K562 (cell line): ENCODE measurements around the gene TRA2B. TPM values are rescaled to one million over a fixed set of nuclear protein-coding genes. Genes with fewer than 3 reads are reported as not detected.

Source experiments
- ATAC-seq: fragments of 200-7000 bp; cut with Tn5 transposase; 3 replicates; pipeline ENCODE4 v1.9.1; 2020; ENCODE audit warnings: moderate library complexity
- BruUV-seq: library from RNA; stranded (reverse); fragments of 400-500 nt; replicated peaks from 2 replicates; lab custom pipeline; 2021; lab: Mats Ljungman, UMichigan
- CTCF ChIA-PET: fragments of 300-600 bp; formaldehyde crosslinking; extraction: SDS; loops from one replicate; lab custom pipeline; 2021; ENCODE audit warnings: low intra/inter-chr PET ratio; lab: Yijun Ruan, JAX
- POLR2A ChIA-PET: fragments of 300-600, 350-650 bp; sonication (Branson Sonifier 250); formaldehyde crosslinking; extraction: SDS; loops from one replicate; lab custom pipeline; 2021; ENCODE audit warnings: antibody characterized with exemption, inconsistent platforms; lab: Yijun Ruan, JAX
- DNase-seq, 4 experiments: peaks; one replicate each; pipeline versions ENCODE4 v3.0.0 to v3.0.0-alpha.2; 2011 to 2018; ENCODE audit warnings: low spot score in 3 of 4, mixed read lengths in 3 of 4; ENCODE audit errors: extremely low read depth in 1 of 4
- FAIRE-seq: peaks from 2 replicates; lab custom pipeline; 2011; peaks lifted over from hg19 to GRCh38; lab: Jason Lieb, UNC
- H2AFZ ChIP-seq: 2 replicates; pipeline ENCODE4 v1.6.0; 2011; ENCODE audit warnings: low read depth, low read length, control low read depth, inconsistent platforms
- H3K27ac ChIP-seq: fragments of 200-600 bp; 3 replicates; pipeline ENCODE4 v1.8.0; 2011; ENCODE audit warnings: low read depth, mild to moderate bottlenecking, control low read depth, inconsistent platforms, low read length, moderate library complexity, mixed read lengths; ENCODE audit errors: extremely low read depth
- H3K27me3 ChIP-seq, 2 experiments: fragments of 300-600 bp in 1 of 2; 2 replicates in 1 of 2; 3 replicates in 1 of 2; pipeline versions ENCODE4 v1.6.0 to v1.8.0; 2011; ENCODE audit warnings: inconsistent platforms in 2 of 2, low read length in 2 of 2, mild to moderate bottlenecking in 1 of 2, mixed read lengths in 1 of 2, moderate library complexity in 1 of 2; ENCODE audit not compliant: control insufficient read depth in 2 of 2, insufficient read depth in 2 of 2
- H3K36me3 ChIP-seq: fragments of 300-600 bp; 3 replicates; pipeline ENCODE4 v1.8.0; 2011; ENCODE audit warnings: mild to moderate bottlenecking, low read length, inconsistent platforms; ENCODE audit not compliant: control insufficient read depth, insufficient read depth
- H3K4me1 ChIP-seq, 2 experiments: fragments of 200-600 bp in 1 of 2; replicated peaks in 1 of 2; 2 replicates in 1 of 2; 3 replicates in 1 of 2; pipeline versions ENCODE4 v1.5.1 to v1.8.0; 2011; ENCODE audit warnings: inconsistent platforms in 2 of 2, low read length in 2 of 2, mild to moderate bottlenecking in 1 of 2, mixed read lengths in 1 of 2, moderate library complexity in 1 of 2; ENCODE audit not compliant: control insufficient read depth in 2 of 2, insufficient read depth in 2 of 2
- H3K4me2 ChIP-seq: 2 replicates; pipeline ENCODE4 v1.6.1; 2011; ENCODE audit warnings: low read length, control low read depth, inconsistent platforms, mixed read lengths; ENCODE audit not compliant: insufficient read depth
- H3K4me3 ChIP-seq: fragments of 200-600 bp; sonication (generic), shearing (Covaris generic); 2 replicates; pipeline ENCODE4 v1.5.1; 2016; ENCODE audit warnings: control low read depth, inconsistent platforms
- H3K79me2 ChIP-seq: fragments of 200-600 bp; 3 replicates; pipeline ENCODE4 v1.8.0; 2011; ENCODE audit warnings: low read length, inconsistent platforms; ENCODE audit not compliant: control insufficient read depth, insufficient read depth
- H3K9ac ChIP-seq, 2 experiments: 2 replicates each; pipeline versions ENCODE4 v1.6.0 to v1.6.1; 2011; ENCODE audit warnings: low read depth in 2 of 2, low read length in 2 of 2, control low read depth in 1 of 2, inconsistent platforms in 1 of 2, mild to moderate bottlenecking in 1 of 2, mixed read lengths in 1 of 2; ENCODE audit not compliant: insufficient read depth in 1 of 2
- H3K9me1 ChIP-seq: one replicate; pipeline ENCODE4 v1.6.0; 2011; ENCODE audit warnings: inconsistent platforms, mild to moderate bottlenecking, low read length, moderate library complexity; ENCODE audit not compliant: control insufficient read depth, insufficient read depth
- H3K9me3 ChIP-seq: replicated peaks from 2 replicates; pipeline ENCODE4 v1.5.1; 2011; ENCODE audit warnings: low read depth, low read length, inconsistent platforms; ENCODE audit not compliant: control insufficient read depth, insufficient read depth
- H4K20me1 ChIP-seq: replicated peaks from 2 replicates; pipeline ENCODE4 v1.6.1; 2011; ENCODE audit warnings: low read length, inconsistent platforms, mixed read lengths; ENCODE audit not compliant: control insufficient read depth, insufficient read depth
- CHD4 ChIP-seq: fragments of 200-600 bp; sonication (generic); IDR thresholded peaks from 3 replicates; pipeline ENCODE4 v1.6.1; 2012; ENCODE audit warnings: low read depth, mild to moderate bottlenecking, mixed read lengths, low read length, inconsistent platforms; ENCODE audit not compliant: insufficient read depth, insufficient replicate concordance, poor library complexity, severe bottlenecking
- FOXJ3 ChIP-seq: sonication (generic); formaldehyde crosslinking; IDR thresholded peaks from 2 replicates; pipeline ENCODE4 v1.4.0; 2020; ENCODE audit warnings: mild to moderate bottlenecking, missing genetic modification reagents
- PPARD ChIP-seq: fragments of 250-450 bp; sonication (Bioruptor Pico); IDR thresholded peaks from 2 replicates; pipeline ENCODE4 v1.8.0; 2022; ENCODE audit warnings: inconsistent platforms, mild to moderate bottlenecking, moderate library complexity
- SMAD4 ChIP-seq: fragments of 250-450 bp; sonication (Bioruptor Pico); conservative IDR thresholded peaks from 2 replicates; pipeline ENCODE4 v1.8.0; 2021; ENCODE audit warnings: inconsistent platforms, mild to moderate bottlenecking, moderate library complexity
- SREBF1 ChIP-seq: fragments of 150-350 bp; IDR thresholded peaks from 2 replicates; pipeline ENCODE4 v1.6.1; 2014; ENCODE audit warnings: antibody characterized with exemption, low read depth, low read length, borderline replicate concordance
- TAF7 ChIP-seq: fragments of 450-650 bp; IDR thresholded peaks from 2 replicates; pipeline ENCODE4 v1.6.1; 2016; ENCODE audit warnings: missing genetic modification characterization, missing compliant biosample characterization
- TBP ChIP-seq: optimal IDR thresholded peaks from 2 replicates; pipeline ENCODE3; 2011; ENCODE audit warnings: low read depth, low read length, improper control_type of control experiment
- ZBED1 ChIP-seq: IDR thresholded peaks from 2 replicates; pipeline ENCODE4 v1.6.1; 2014
- WGBS: fragments of 100-300 bp; shearing (Covaris generic); methylation state at CpG from one replicate; pipeline ENCODE4 v1.1.6; 2016; ENCODE audit warnings: low coverage, mixed read lengths; ENCODE audit not compliant: insufficient coverage; ENCODE audit errors: missing lambda C conversion rate; 5-methylcytosine and 5-hydroxymethylcytosine counted together
- in situ Hi-C: fragments of 300-500 bp; cut with MboI; formaldehyde crosslinking; loops from 4 replicates; pipeline ENCODE4 v1.15.0; 2018; ENCODE audit warnings: inconsistent platforms, mixed read lengths
- intact Hi-C: fragments of 100-400 bp; cut with micrococcal nuclease; formaldehyde crosslinking; loops from 2 replicates; pipeline ENCODE4 v1.14.2; 2022
- polyA plus RNA-seq, 8 experiments: library from polyadenylated mRNA; depleted of rRNA in 4 of 8; stranded (reverse) in 5 of 8; unstranded in 3 of 8; fragments of >200 nt; fragmentation: Nextera tagmentation in 2 of 8; fragmentation: Illumina TruSeq in 1 of 8; extraction: Ambion mirVana in 2 of 8; extraction: Trizol in 1 of 8; gene quantifications; 2 replicates each; pipeline versions ENCODE4 v1.2.1 to v1.2.3, GENCODE V29; 2011 to 2014; ENCODE audit warnings: inconsistent platforms in 1 of 8, missing spikeins in 1 of 8
- total RNA-seq, 7 experiments: library from RNA; depleted of rRNA in 6 of 7; stranded (reverse); fragments of >200 nt in 6 of 7; fragmentation: Illumina TruSeq in 2 of 7; extraction: Trizol in 2 of 7; gene quantifications; 2 replicates each; pipeline versions ENCODE4 v1.2.1 to v1.2.3, GENCODE V29; 2011 to 2021; ENCODE audit warnings: low replicate concordance in 1 of 7
- TF ChIP-seq, protein P1 (sequence below), 2 experiments: fragments of 450-650 bp; IDR thresholded peaks; 2 replicates each; pipeline ENCODE4 v1.6.1; 2018; ENCODE audit warnings: mild to moderate bottlenecking in 2 of 2, low read depth in 1 of 2; ENCODE audit not compliant: partially characterized antibody in 2 of 2
- TF ChIP-seq, protein P2 (sequence below): fragments of 200-800 bp; sonication (Bioruptor generic); IDR thresholded peaks from 2 replicates; pipeline ENCODE4 v1.6.1; 2017; ENCODE audit warnings: missing genetic modification characterization, missing compliant biosample characterization
- TF ChIP-seq, protein P3 (sequence below): fragments of 250-450 bp; sonication (Bioruptor Pico); IDR thresholded peaks from 2 replicates; pipeline ENCODE4 v1.9.0; 2021; ENCODE audit warnings: mild to moderate bottlenecking
- TF ChIP-seq, protein P4 (sequence below): conservative IDR thresholded peaks from 2 replicates; pipeline ENCODE4 v1.6.1; 2011; ENCODE audit warnings: low read depth, mild to moderate bottlenecking, low read length; ENCODE audit not compliant: control insufficient read depth

The TRA2B gene
- total and polyA plus RNA-seq, 9 of the 15 experiments (the other 6 are each of a cell fraction or from before 2014, with no cell fraction given): 105 to 411 (median 278) TPM

DNA sequence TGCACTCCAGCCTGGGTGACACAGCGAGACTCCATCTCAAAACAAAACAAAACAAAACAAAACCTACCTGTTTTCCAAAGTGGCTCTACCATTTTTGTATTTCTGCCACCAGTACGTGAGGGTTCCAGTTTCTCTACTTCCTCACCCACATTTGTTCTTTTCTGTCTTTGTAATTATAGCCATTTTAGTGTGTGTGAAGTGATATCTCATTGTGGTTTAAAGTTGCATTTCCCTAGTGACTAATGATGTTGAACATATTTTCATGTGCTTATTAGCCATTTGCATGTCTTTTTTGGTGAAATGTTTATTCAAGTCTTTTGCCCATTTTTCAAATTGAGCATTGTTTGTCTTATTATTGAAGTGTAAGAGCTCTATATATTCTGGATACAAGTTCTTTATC, 50.7 kb downstream of the TRA2B start:
- H3K9ac ChIP-seq: no peak overlapping the region
- no TSS peak for BruUV-seq
- no peak for DNase-seq
- 14% methylated on average over 2 of the region's 2 CpGs for WGBS
- H3K4me1 ChIP-seq: no peaks in the 10 kb centered on the region
- H2AFZ ChIP-seq: no peak overlapping the region
- no peaks in the 10 kb centered on the region for H3K9me3 ChIP-seq
- no peaks in the 10 kb centered on the region for H3K36me3 ChIP-seq
- no peak overlapping the region for H3K4me3 ChIP-seq
- FAIRE-seq: peak; percentile 37
- peaks cover 0 to 11% of the 10 kb centered on the region in 2 experiments; a peak in 3 of 5 replicates for H3K27me3 ChIP-seq
- in situ Hi-C loops (no loop called here), intact Hi-C loops (no loop called here)
- ATAC-seq: no peak
- no peaks in the 10 kb centered on the region for H4K20me1 ChIP-seq
- no peak overlapping the region for H3K4me2 ChIP-seq
- H3K79me2 ChIP-seq: no peaks in the 10 kb centered on the region
- H3K9me1 ChIP-seq: no peaks in the 10 kb centered on the region
- CTCF ChIA-PET: no interaction called here
- POLR2A ChIA-PET: no interaction called here
- no peak overlapping the region for H3K27ac ChIP-seq
- TF ChIP-seq TAF7 (tag) (no peak), FOXJ3 (no peak), ZBED1 (no peak), PPARD (no peak), TBP (no peak), SREBF1 (no peak), SMAD4 (CRISPR knock-in tag) (no peak), CHD4 (no peak)
- TF ChIP-seq, protein P1, sequence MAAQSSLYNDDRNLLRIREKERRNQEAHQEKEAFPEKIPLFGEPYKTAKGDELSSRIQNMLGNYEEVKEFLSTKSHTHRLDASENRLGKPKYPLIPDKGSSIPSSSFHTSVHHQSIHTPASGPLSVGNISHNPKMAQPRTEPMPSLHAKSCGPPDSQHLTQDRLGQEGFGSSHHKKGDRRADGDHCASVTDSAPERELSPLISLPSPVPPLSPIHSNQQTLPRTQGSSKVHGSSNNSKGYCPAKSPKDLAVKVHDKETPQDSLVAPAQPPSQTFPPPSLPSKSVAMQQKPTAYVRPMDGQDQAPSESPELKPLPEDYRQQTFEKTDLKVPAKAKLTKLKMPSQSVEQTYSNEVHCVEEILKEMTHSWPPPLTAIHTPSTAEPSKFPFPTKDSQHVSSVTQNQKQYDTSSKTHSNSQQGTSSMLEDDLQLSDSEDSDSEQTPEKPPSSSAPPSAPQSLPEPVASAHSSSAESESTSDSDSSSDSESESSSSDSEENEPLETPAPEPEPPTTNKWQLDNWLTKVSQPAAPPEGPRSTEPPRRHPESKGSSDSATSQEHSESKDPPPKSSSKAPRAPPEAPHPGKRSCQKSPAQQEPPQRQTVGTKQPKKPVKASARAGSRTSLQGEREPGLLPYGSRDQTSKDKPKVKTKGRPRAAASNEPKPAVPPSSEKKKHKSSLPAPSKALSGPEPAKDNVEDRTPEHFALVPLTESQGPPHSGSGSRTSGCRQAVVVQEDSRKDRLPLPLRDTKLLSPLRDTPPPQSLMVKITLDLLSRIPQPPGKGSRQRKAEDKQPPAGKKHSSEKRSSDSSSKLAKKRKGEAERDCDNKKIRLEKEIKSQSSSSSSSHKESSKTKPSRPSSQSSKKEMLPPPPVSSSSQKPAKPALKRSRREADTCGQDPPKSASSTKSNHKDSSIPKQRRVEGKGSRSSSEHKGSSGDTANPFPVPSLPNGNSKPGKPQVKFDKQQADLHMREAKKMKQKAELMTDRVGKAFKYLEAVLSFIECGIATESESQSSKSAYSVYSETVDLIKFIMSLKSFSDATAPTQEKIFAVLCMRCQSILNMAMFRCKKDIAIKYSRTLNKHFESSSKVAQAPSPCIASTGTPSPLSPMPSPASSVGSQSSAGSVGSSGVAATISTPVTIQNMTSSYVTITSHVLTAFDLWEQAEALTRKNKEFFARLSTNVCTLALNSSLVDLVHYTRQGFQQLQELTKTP (IDR thresholded peaks at IDR 0.05; ENCODE audit: low read depth in 1 of 2, partially characterized antibody in 2 of 2): no peak
- TF ChIP-seq, protein P2, sequence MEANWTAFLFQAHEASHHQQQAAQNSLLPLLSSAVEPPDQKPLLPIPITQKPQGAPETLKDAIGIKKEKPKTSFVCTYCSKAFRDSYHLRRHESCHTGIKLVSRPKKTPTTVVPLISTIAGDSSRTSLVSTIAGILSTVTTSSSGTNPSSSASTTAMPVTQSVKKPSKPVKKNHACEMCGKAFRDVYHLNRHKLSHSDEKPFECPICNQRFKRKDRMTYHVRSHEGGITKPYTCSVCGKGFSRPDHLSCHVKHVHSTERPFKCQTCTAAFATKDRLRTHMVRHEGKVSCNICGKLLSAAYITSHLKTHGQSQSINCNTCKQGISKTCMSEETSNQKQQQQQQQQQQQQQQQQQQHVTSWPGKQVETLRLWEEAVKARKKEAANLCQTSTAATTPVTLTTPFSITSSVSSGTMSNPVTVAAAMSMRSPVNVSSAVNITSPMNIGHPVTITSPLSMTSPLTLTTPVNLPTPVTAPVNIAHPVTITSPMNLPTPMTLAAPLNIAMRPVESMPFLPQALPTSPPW (CRISPR knock-in tag): no peak
- TF ChIP-seq, protein P3, sequence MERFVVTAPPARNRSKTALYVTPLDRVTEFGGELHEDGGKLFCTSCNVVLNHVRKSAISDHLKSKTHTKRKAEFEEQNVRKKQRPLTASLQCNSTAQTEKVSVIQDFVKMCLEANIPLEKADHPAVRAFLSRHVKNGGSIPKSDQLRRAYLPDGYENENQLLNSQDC (CRISPR knock-in tag): no peak
- TF ChIP-seq, protein P4, sequence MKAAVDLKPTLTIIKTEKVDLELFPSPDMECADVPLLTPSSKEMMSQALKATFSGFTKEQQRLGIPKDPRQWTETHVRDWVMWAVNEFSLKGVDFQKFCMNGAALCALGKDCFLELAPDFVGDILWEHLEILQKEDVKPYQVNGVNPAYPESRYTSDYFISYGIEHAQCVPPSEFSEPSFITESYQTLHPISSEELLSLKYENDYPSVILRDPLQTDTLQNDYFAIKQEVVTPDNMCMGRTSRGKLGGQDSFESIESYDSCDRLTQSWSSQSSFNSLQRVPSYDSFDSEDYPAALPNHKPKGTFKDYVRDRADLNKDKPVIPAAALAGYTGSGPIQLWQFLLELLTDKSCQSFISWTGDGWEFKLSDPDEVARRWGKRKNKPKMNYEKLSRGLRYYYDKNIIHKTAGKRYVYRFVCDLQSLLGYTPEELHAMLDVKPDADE: no peak
